GM18526 (cell line): ENCODE data around the gene TXN2.

Experiments
- POLR2A ChIP-seq: IDR thresholded peaks from 3 replicates; pipeline ENCODE4 v1.6.1; 2011; ENCODE audit not compliant: insufficient read length; ENCODE audit errors: extremely low read depth

Gene TXN2

DNA sequence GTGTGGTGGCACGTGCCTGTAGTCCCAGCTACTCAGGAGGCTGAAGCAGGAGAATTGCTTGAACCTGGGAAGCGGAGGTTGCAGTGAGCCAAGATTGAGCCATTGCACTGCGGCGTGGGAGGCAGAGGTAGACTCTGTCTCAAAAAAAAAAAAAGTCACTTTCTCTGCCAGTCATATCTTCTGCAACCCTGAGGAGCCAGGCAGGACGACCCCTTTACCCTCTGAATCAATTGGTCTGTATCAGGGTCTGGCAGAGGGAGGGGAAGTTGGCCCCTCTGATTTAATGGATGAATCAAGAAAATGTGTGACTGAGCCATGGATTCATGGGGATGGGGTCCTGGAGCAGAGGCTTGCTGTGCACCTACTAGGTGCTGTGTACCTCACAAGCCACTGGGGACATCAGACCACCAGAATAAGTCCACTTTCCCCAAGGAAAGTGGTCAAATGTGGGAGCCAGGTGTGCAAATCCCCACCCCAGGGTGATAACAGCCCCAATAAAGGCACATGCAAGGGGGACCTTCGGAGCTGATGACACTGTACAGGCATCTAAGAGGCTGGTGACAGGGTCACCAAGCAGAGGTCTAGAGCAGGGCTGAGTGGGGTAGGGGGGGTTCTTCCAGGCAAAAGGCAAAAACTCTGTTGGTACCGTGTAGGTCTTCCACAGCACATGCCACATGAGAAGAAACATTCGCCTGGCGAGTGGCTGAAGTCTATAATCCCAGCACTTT lies 29.0 kb downstream of the TXN2 start:
- no peak for TF ChIP-seq POLR2A

DNA sequence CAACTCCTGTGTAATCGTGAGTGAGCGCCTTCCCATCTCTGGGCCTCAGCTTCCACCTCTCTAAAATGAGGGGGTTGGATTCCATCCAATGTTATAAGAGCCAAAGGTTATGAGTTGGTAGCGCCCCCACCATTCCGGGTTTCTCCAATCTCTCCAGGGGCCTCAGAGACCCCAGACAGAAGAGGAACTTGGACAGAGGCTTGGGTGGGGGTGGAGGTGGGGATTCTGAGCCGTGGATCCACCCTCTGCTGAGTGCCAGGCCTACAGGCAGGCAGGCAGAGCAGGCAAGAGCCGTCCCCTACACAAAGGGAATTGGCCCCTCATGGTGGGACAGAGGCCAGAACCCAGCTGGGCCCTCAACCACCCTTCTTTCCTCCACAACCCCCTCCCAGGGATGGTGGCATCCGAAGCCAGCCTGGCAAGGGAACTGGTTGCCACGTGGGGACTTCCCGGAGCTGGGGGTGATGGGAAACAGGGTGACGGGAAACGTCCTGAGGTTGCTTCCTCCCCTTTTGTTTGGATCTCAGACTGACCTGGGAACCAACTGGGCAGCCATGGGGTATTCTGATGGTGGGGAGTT lies 31.8 kb downstream of the TXN2 start:
- no peak for TF ChIP-seq POLR2A

DNA sequence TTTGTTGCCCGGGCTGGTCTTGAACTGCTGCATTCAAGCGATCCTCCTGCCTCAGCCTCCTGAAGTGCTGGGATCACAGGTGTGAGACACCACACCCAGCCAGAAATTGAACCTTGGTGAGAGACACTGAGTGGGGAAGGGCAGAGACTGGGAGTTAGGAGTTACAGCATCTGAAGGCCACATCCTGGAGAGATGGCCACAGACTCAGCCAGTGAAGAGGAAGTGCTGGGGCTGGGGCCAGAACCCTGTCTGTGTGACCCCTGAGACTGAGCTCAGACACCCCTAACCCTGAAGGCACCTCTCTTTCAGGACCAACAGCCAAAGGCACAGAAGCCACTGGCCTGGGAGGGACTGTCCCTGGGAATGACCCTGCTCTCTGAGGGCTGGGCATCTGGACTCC lies 33.8 kb downstream of the TXN2 start:
- no peak for TF ChIP-seq POLR2A

DNA sequence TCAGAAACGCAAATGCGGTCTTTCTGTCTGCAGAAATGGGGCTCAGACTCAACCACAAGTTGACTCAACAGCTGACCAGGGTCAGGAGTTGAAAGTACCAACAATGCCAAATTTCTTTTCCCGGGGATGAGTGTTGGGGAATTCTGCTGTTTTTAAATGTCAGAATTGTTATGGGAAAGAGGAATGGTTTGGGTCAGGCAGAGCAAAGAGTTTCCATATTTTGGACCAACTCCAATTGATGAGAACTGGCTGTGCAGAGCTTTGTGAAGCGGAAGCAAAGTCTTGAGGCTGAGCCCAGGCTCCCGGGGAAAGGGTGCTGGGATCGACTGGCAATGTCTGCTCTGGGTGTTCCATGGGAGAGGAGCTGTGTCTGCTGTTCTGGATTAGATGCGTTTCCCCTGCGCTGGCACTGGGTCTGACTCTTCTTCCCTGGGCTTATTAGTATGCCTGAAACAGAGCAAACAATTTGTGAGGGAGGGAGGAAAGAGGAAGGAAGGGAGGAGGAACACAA lies 36.2 kb downstream of the TXN2 start:
- no peak for TF ChIP-seq POLR2A

DNA sequence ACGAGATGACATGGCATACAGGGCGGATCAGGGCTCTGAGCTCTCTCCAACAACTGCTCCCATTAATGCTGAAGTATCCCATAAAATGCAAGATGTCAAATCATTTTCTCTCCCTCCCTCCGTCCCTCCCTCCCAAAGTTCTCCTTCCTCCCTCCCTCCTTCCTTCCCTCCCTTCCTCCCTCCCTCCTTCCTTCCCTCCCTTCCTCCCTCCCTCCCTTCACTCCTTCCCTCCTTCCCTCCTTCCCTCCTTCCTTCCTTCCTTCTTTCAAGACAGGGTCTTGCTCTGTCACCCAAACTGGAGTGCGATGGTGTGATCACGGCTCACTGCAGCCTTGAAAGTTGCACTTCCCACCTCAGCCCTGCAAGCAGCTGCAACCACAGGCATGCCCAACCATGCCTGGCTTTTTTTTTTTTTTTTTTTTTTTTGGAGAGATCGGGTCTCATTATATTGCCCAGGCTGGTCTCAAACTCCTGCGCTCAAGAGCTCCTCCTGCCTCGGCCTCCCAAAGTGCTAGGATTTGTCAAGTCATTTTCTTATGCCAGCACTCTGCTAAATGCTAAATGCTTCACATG lies 38.2 kb downstream of the TXN2 start:
- TF ChIP-seq POLR2A = no peak

DNA sequence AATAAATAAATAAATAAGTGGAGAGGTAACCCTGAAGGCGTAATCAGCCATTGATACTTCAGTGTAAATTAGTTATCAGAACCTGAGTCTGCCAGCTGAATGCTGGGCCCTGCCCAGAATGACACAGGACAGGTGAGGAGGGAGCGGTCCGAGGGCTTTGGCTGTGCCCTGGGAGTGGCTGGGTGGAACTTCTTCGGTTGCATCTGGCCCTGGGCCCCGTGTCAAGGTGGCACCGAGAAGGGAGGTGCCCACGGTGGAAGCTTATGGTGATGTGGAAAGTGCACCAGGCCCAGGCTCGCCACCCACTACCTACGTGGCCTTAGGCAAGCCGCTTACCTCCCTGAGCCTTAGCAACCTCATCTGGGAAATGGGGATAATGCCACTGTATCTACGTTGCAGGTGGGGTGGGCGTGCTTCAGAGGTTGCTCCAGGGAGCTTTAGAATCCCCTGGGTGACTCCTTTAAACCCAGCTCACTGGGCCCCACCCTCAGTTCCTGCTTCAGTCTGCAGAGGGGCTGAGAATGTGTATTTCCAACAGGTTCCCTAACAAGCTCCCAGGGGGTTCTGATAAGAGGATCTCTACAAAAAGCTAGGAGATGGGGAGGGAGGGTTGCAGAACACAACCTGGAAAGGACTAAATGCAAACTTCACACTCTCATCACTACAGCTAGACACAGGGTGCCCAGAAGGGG lies 38.8 kb downstream of the TXN2 start:
- no peak for TF ChIP-seq POLR2A

DNA sequence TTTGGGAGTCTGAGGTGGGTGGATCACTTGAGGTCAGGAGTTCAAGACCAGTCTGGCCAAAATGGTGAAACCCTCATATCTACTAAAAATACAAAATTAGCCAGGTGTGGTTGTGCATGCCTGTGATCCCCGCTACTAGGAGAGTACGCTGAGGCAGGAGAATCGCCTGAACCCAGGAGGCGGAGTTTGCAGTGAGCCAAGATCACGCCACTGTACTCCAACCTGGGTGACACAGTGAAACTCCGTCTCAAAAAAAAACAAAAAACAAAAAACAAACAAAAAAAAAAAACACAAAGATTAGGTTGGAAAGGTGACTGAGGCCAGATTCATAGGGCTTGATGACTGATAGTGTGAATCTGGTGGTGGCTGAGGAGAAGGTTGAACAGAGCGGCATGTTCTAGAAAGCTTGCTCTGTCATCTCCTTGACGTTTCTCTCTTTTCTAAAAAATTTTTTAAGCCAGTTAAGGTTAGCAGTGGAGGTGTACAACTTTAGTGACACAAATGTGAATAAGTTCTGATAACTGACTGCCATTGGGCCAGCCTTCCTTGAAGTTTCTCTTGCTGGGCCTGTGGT lies 40.9 kb downstream of the TXN2 start:
- TF ChIP-seq POLR2A = no peak

DNA sequence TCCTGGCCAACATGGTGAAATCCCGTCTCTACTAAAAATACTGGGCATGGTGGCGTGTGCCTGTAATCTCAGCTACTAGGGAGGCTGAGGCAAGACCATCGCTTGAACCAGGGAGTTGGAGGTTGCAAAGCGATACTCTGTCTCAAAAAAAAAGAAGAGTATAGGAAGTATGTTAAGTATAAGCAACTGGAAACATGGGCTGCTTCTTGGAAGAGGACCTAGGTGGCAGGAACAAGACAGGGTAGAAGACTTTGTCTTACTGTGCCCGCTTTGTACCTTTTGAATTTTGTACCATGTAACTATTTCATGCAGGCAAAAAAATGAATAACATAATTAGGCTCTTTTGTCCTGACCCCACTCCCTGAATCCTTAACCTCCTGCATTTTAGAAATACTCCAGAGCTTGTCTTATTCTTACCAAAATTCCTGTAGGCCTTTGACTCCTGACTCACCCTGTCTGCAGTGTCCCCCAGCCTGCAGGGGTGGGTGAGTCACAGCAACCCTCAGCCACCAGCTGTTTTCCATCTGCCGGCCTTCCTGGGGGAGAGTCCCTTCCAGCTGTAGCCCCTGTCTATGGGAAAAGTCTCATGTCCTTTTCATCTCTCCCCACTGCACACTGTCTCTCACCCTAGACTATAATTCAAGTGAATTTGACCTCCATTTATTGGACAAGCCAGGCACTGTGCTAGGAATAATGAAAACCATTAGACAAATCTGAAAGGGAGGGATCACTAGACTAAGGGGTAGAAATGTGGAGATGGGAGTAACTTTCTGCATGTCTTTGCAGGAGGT lies 41.8 kb downstream of the TXN2 start:
- no peak for TF ChIP-seq POLR2A

DNA sequence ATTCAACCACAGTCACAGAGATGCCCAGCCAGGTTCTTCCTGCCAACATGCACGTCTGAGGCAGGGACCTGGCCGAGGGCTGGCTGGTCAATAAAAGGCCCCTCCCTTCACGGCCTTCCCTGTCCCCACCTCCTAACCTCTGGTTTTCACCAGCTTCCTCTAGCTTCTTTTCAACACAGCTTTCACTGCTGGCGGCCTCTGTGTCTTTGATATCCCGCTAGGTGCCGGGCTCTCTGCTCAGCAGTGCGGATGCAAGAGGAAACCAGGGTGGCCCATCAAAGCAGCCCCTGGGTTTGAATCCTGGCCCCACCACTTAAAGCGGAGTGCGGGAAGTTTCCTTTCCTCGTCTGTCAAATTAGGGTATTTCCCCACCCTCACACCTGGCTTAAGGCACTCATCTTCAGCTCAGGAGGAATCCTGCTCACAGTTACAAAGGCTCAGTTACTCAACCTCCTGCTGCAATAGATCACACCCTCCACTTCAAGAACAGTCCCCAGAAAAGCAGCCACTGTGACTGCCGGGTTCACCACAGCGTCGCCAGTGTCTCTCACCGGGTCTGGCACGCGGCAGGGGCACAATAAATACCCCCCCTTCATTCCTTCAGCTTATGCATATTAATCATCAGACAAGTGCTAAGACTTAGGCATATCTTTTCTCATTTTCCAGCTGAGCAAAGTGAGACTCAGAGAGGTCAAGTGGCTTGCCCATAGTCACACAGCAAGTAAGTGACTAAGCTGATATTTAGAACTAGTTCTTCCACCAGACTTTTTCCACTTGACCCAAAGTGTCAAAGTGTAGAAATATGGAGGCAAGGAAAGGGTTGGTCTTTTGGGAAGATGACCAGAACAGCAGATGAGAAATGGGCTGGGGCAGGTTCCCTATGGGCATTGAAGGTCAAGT lies 45.7 kb downstream of the TXN2 start:
- peak; percentile 20 for TF ChIP-seq POLR2A

DNA sequence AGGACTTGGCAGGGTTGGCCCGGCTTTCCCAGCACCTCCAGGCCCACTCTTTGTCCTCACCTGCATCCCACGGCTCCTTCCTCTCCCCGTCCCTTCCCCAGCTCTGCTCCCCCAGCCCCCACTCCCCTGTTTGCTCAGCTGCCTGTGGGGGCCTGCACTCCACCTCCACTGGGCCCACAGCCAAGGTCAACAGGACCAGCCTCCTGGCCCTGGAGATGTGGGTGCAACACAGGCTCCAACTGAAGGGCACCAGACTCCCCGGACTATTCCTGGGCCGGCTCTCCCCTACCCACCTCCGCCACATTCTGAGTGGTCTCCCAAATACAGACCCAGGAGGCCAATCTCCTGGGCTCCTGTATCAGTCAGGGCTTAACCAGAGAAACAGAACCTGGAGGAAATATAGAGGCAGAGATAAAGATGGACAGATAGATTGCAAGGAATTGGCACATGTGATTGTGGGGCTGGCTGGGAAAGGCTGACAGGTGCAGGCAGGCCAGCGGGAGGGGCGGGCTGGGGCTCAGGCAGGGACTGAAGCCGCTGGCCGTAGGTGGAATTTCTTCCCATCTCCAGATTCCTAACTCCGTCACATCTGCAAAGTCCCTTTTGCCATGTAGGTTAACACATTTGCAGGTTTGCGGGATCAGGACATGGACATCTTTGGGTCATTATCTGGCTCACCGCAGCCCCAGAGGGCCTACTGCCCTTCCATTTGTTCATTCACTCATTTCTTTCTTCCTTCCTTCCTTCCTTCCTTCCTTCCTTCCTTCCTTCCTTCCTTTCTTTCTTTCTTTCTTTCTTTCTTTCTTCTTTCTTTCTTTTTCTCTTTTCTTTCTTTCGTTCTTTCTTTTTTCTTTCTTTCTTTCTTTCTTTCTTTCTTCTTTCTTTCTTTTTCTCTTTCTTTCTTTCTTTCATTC lies 47.9 kb downstream of the TXN2 start:
- no peak for TF ChIP-seq POLR2A

DNA sequence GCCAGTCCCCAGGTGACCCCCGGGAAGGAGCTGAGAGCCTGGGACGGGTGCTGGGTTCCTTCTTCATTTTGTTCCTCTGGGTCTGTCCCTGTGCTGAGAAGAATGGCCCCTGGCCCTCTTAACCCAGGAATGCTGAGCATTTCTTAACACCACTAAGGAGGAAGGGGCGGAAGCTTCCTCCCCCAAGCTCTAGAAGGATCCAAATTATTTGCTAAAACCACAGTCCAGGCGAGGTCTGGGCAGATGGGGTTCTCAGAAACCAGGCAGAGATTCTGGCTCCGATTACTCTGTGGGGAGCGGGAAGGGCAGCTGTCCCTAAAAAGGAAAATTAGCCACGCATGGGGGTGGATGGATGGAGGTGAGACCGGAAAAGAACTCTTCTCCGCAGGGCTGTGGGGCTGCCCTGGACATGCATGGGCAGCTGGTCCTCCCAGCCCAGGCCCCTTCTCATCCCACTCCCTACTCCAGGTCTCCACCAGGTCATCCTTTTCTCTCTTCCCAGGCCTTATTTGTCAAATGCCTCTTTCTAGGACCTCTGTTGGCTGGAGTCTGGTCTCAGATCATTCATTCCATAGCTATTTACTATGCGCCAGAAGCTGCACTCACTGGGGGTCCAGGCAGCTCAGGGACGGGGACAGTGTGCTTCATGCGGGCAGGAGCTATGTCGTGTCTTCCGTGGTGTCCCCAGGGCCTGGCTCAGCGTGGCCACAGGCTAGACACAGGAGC lies 48.7 kb downstream of the TXN2 start:
- TF ChIP-seq POLR2A = no peak

DNA sequence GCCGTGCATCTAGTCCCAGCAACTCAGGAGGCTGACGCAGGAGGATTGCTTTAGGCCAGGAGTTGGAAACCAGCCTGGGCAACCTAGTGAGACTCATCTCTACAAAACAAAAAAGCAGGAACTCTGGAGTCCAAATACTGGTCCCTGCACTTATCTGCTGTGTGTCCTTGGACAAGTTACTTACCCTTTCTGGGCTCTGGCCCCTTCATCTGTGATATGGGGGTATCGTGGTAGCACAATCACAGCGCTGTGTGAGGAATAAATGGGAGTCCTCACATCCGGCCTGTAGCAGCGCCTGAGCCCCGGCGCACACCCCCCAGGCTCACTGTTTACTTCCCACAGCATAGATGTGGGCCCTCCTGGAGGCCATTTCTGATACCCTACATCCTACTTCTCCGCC lies 49.5 kb downstream of the TXN2 start:
- no peak for TF ChIP-seq POLR2A
